BLaER1 (cell line): ENCODE data around the gene SUPT5H.

Experiments
- H3K27ac ChIP-seq: shearing (Covaris generic); formaldehyde crosslinking; 2 replicates; pipeline ENCODE4 v1.8.1; 2022
- H3K27me3 ChIP-seq: shearing (Covaris generic); formaldehyde crosslinking; 2 replicates; pipeline ENCODE4 v1.8.1; 2022
- H3K36me3 ChIP-seq: shearing (Covaris generic); formaldehyde crosslinking; 2 replicates; pipeline ENCODE4 v1.8.1; 2022
- H3K4me1 ChIP-seq: shearing (Covaris generic); formaldehyde crosslinking; 2 replicates; pipeline ENCODE4 v1.8.1; 2022
- H3K4me2 ChIP-seq: shearing (Covaris generic); formaldehyde crosslinking; 2 replicates; pipeline ENCODE4 v1.8.1; 2022
- H3K4me3 ChIP-seq: shearing (Covaris generic); formaldehyde crosslinking; 2 replicates; pipeline ENCODE4 v1.8.1; 2022
- H3K9ac ChIP-seq: shearing (Covaris generic); formaldehyde crosslinking; 2 replicates; pipeline ENCODE4 v1.8.1; 2022
- H3K9me3 ChIP-seq: shearing (Covaris generic); formaldehyde crosslinking; 2 replicates; pipeline ENCODE4 v1.8.1; 2022
- H4K20me1 ChIP-seq: shearing (Covaris generic); formaldehyde crosslinking; 2 replicates; pipeline ENCODE4 v1.8.1; 2022
- Cebpa-rat ChIP-seq: shearing (Covaris generic); IDR thresholded peaks from 2 replicates; pipeline ENCODE4 v1.8.1; 2022

SUPT5H gene

DNA sequence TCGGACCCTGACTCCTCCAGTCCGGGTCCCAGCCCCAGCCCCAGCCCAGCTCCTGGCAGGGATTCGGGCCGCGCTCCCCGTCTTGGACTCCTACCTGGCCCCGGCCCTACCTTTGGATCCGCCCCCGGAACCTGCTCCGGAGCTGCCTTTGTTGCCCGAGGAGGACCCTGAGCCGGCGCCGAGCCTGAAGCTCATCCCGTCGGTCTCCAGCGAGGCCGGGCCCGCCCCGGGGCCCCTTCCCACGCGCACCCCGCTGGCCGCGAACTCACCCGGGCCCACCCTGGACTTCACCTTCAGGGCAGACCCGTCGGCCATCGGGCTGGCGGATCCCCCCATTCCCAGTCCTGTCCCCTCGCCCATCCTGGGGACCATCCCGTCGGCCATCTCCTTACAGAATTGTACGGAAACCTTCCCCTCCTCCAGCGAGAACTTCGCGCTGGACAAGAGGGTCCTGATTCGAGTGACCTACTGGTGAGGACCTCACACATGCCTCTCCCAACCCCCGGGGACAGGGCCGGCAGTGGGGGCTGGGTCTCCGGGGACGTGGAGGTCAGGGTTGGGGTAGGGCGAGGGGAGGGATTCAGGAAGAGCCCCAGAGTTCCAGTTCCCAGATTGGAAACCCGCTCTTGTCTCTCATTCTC lies 70.3 kb downstream of the SUPT5H start:
- Histone ChIP-seq H3K27me3 (peaks cover 61% of the 10 kb centered on the region), H3K4me3 (peak overlapping the region; percentile 23; the same call in 1 of the 2 replicates), H3K4me1 (peaks cover 28% of the 10 kb centered on the region), H3K36me3 (no peaks in the 10 kb centered on the region), H3K27ac (no peak overlapping the region), H4K20me1 (no peaks in the 10 kb centered on the region; the same call in 1 of the 2 replicates), H3K9me3 (peaks cover 10% of the 10 kb centered on the region; the same call in 1 of the 2 replicates), H3K9ac (no peak overlapping the region), H3K4me2 (peak overlapping the region; percentile 43; the same call in 1 of the 2 replicates)
- TF ChIP-seq Cebpa-rat, result no peak

- Histone ChIP-seq H3K27me3 (peaks cover 61% of the 10 kb centered on the region), H3K36me3 (no peaks in the 10 kb centered on the region), H3K27ac (no peak overlapping the region), H3K4me3 (no peak overlapping the region), H3K9me3 (peaks cover 10% of the 10 kb centered on the region; the same call in 1 of the 2 replicates), H3K9ac (no peak overlapping the region), H3K4me1 (peaks cover 28% of the 10 kb centered on the region), H3K4me2 (no peak overlapping the region), H4K20me1 (no peaks in the 10 kb centered on the region; the same call in 1 of the 2 replicates)
- TF ChIP-seq Cebpa-rat, result no peak
These were observed 70.9 kb downstream of the SUPT5H start for GRCh38 chr19:39516270-39516669.

DNA sequence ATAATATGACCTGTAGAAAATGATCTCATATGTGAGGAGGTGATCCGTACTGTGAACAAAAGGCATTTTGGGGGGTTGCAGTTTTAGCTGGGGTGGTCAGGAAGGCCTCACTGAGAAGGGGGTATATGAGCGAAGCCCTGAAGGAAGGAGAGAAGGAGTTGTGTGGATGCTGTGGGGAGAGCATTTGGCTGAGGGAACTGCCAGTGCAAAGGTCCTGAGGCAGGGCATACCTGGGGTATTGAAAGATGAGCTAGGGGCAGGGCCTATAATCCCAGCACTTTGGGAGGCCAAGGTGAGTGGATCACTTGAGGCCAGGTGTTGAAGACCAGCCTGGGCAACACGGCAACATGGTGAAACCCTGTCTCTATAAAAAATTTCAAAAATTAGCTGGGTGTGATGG lies 72.0 kb downstream of the SUPT5H start:
- Histone ChIP-seq H4K20me1 (no peaks in the 10 kb centered on the region; the same call in 1 of the 2 replicates), H3K4me2 (no peak overlapping the region), H3K36me3 (no peaks in the 10 kb centered on the region), H3K9ac (no peak overlapping the region), H3K27ac (no peak overlapping the region), H3K4me1 (peaks cover 28% of the 10 kb centered on the region), H3K4me3 (no peak overlapping the region), H3K27me3 (peaks cover 56% of the 10 kb centered on the region), H3K9me3 (peaks cover 7% of the 10 kb centered on the region; the same call in 1 of the 2 replicates)
- no peak for TF ChIP-seq Cebpa-rat

DNA sequence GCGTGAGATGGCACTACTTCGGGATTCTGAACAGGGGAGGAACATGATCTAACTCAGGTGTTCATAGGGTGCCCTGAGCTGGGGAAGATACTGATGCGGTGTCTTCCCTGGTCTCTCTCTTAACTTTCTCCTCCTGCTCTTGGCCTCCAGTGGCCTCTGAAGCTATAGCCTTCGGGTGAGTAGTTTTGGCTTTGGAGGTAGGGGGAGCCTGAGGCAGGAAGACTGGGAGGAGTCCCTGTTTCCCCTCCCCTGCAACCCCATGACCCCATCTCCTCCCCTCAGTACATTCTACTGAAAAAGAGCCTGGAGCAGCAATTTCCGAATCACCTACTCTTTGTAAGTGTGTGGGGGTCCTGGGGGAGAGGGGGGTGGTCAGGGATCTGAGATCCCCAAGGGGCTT lies 73.1 kb downstream of the SUPT5H start:
- peak overlapping the region; percentile 30 for H3K4me2 ChIP-seq
- no peak overlapping the region for H3K9ac ChIP-seq
- no peak overlapping the region for H3K27ac ChIP-seq
- peaks cover 7% of the 10 kb centered on the region; the same call in 1 of the 2 replicates for H3K9me3 ChIP-seq
- H3K4me1 ChIP-seq, result peaks cover 28% of the 10 kb centered on the region
- TF ChIP-seq Cebpa-rat, result no peak
- H4K20me1 ChIP-seq, result no peaks in the 10 kb centered on the region; the same call in 1 of the 2 replicates
- peaks cover 46% of the 10 kb centered on the region for H3K27me3 ChIP-seq
- no peak overlapping the region for H3K4me3 ChIP-seq
- no peaks in the 10 kb centered on the region for H3K36me3 ChIP-seq

- Histone ChIP-seq H3K4me2 (peak overlapping the region; percentile 30; the same call in 1 of the 2 replicates), H3K27me3 (peaks cover 40% of the 10 kb centered on the region), H3K9ac (no peak overlapping the region), H3K36me3 (no peaks in the 10 kb centered on the region), H3K9me3 (peaks cover 7% of the 10 kb centered on the region; the same call in 1 of the 2 replicates), H3K27ac (no peak overlapping the region), H4K20me1 (no peaks in the 10 kb centered on the region; the same call in 1 of the 2 replicates), H3K4me1 (peaks cover 28% of the 10 kb centered on the region), H3K4me3 (no peak overlapping the region)
- no peak for TF ChIP-seq Cebpa-rat
These were observed 73.6 kb downstream of the SUPT5H start for GRCh38 chr19:39518975-39519374.

DNA sequence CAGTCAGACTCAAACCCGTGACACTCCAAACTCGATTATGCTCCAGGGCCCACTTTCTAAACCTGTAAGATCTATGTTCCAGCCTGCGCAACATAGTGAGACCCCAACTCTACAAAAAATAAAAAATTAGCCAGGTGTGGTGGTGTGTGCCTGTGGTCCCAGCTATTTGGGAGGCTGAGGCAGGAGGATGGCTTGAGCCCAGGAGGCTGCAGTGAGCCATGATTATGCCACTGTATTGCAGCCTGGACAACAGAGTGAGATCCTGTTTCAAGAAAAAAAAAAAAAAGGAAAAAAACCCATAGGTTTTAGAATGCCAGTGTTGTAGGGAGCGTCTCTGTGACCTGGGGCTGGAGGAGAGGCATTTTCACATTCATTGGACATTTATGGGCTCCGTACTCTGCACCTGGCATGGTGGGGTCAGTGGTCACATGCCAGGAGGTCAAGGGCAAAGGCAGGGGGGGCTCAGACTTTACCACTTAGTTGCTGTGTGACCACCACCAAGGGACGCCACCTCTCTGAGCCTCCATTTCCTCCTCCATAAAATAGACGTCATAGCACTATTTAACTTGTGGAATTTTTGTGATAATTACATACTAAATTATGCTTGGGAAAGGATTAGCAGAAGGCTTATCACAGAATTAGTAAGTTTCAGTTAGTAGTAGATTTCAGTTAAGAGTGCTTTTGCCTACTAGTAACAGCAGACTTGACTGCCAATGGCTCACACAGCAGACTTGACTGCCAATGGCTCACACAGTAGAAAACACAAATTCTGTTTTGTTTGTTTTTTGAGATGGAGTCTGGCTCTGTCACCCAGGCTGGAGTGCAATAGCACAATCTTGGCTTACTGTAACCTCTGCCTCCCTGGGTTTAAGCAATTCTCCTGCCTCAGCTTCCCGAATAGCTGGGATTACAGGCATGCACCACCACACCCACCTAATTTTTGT lies 75.4 kb downstream of the SUPT5H start:
- H3K27me3 ChIP-seq, result peaks cover 22% of the 10 kb centered on the region
- H3K9me3 ChIP-seq, result no peaks in the 10 kb centered on the region
- H3K4me2 ChIP-seq, result no peak overlapping the region
- no peaks in the 10 kb centered on the region for H4K20me1 ChIP-seq
- peaks cover 18% of the 10 kb centered on the region for H3K4me1 ChIP-seq
- TF ChIP-seq Cebpa-rat, result no peak
- H3K9ac ChIP-seq, result no peak overlapping the region
- H3K4me3 ChIP-seq, result no peak overlapping the region
- H3K27ac ChIP-seq, result no peak overlapping the region
- no peaks in the 10 kb centered on the region for H3K36me3 ChIP-seq

DNA sequence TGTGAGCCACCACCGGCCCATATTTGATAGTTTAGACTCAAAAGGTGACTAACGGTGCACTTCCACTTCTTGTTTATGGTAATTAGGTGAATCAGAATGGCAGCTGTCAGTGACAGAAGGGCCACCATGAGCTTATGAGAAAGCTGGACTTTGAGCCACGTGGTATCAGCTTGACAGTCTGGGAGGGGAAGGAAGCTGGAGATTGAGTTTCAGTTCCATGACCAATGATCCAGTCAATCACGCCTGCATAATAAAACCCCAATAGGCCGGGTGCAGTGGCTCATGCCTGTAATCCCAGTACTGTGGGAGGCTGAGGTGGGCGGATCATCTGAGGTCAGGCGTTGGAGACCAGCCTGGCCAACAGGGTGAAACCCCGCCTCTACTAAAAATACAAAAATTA lies 79.1 kb downstream of the SUPT5H start:
- TF ChIP-seq Cebpa-rat, result no peak
- peaks cover 5% of the 10 kb centered on the region for H3K4me1 ChIP-seq
- H3K36me3 ChIP-seq, result no peaks in the 10 kb centered on the region
- no peak overlapping the region for H3K27ac ChIP-seq
- H3K9ac ChIP-seq, result no peak overlapping the region
- H3K4me3 ChIP-seq, result no peak overlapping the region
- no peak overlapping the region for H3K4me2 ChIP-seq
- H3K9me3 ChIP-seq, result no peaks in the 10 kb centered on the region
- H3K27me3 ChIP-seq, result no peaks in the 10 kb centered on the region
- no peaks in the 10 kb centered on the region; the same call in 1 of the 2 replicates for H4K20me1 ChIP-seq

DNA sequence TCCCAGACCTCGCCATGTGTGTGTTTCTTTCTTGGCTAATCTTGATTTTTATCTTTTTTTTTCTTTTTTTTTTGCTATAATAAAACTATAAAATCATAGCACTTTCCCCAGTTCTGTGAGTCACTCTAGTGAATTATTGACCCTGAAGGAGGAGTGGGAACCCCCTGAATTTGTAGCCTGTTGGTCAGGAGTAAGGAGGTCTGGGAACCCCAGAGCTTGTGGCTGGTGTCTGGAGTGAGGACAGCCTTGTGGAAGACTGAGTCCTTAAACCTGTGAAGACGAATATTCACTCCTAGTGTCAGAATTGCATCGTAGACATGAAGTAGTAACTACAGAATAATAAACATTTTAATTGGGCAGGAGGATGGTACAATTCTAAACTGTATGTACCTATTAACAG lies 79.8 kb downstream of the SUPT5H start:
- H3K4me2 ChIP-seq, result no peak overlapping the region
- H3K27ac ChIP-seq, result no peak overlapping the region
- peaks cover 5% of the 10 kb centered on the region; the same call in 1 of the 2 replicates for H3K36me3 ChIP-seq
- 0 out of 2 replicates have a peak, but pooled peaks cover 5% of the 10 kb centered on the region for H3K4me1 ChIP-seq
- no peak overlapping the region for H3K9ac ChIP-seq
- peaks cover 7% of the 10 kb centered on the region for H4K20me1 ChIP-seq
- H3K27me3 ChIP-seq, result no peaks in the 10 kb centered on the region
- H3K9me3 ChIP-seq, result no peaks in the 10 kb centered on the region
- no peak for TF ChIP-seq Cebpa-rat
- no peak overlapping the region for H3K4me3 ChIP-seq
